ENCODE measurements around the gene BRD7.

DNA sequence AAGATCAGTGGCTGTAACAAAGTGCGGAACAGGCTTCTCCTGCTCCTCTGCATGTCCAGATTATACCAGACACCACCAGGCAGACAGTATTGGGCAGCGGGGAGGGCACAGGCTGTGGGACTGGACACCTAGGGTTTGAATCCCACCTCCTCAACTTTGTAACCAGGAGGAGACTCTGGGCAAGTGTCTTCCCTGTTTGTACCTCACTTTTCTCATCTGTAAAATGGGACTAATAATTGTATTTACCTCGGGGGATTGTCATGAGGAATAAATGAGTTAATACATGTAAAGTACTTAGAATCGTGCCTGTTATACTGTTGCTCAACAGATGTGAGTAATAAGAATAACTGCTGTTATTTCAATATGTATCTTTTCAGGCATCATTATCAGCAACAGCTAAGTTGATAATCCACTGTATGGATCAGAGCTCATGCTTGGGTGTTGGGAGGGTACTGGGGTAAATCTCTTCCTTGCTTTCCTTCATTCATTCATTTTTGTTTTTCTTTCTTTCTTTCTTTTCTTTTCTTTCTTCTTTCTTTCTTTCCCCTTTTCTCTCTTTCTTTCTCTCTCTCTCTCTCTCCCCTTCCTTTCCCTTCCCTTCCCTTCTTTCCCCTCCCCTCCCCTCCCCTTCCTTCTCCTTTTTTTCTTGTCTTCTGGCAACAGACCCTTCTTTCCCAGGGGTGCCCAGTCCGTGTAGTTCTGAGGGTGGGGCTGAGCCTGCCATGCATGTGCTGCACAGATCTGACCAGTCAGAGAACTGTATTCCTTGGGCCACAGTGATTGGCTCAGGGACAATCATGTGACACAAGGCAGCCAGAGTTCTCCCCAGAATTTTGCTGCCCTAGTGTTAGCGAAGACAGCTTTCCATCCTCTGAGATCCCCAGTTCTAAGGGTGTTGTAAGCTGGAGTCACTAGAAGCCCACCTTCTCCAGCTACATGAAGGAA lies 25.3 kb upstream of the BRD7 start:
- TF ChIP-seq, protein P1, sequence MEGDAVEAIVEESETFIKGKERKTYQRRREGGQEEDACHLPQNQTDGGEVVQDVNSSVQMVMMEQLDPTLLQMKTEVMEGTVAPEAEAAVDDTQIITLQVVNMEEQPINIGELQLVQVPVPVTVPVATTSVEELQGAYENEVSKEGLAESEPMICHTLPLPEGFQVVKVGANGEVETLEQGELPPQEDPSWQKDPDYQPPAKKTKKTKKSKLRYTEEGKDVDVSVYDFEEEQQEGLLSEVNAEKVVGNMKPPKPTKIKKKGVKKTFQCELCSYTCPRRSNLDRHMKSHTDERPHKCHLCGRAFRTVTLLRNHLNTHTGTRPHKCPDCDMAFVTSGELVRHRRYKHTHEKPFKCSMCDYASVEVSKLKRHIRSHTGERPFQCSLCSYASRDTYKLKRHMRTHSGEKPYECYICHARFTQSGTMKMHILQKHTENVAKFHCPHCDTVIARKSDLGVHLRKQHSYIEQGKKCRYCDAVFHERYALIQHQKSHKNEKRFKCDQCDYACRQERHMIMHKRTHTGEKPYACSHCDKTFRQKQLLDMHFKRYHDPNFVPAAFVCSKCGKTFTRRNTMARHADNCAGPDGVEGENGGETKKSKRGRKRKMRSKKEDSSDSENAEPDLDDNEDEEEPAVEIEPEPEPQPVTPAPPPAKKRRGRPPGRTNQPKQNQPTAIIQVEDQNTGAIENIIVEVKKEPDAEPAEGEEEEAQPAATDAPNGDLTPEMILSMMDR (IDR thresholded peaks at IDR 0.05; ENCODE audit: low read depth, low read length): no peak
- TF ChIP-seq EZH2phosphoT487 (IDR thresholded peaks at IDR 0.05; ENCODE audit: low read depth): no peak
